ENCODE data around the gene ELFN1.

- TF ChIP-seq POLR2A (IDR thresholded peaks at IDR 0.05) (no peak), CTCF (IDR thresholded peaks at IDR 0.05) (no peak)
Observed at GRCh38 chr7:1643270-1644092, 26.6 kb upstream of the ELFN1 start.

Measured in uterus (tissue), 2 donors.